ENCODE data around the gene FAM9B. TPM values are rescaled to one million over a fixed set of nuclear protein-coding genes. Genes with fewer than 3 reads are reported as not detected.

FAM9B gene
- total and polyA plus RNA-seq, 2 experiments from 2014 or later: not detected

Other genes with a start within 250 kb of the FAM9B start
- not detected in 2 replicates for gene FAM9A, start 232.7 kb downstream of the FAM9B start, total RNA-seq (2014; rRNA removed; shearing (Covaris generic))
- gene FAM9A, start 232.7 kb downstream of the FAM9B start, polyA plus RNA-seq (2016; fragmentation: Nextera tagmentation; extraction: Ambion mirVana): not detected in 2 replicates